Adrenal gland (tissue), 12 donors: ENCODE results near the gene SPTAN1. TPM values are rescaled to one million over a fixed set of nuclear protein-coding genes. Genes with fewer than 3 reads are reported as not detected.

Source experiments
- DNase-seq, 7 donors: peaks; one replicate each; pipeline ENCODE4 v3.0.0-alpha.2; 2019 to 2020
- H3K27ac ChIP-seq, 5 donors: fragments of 200-600 bp; sonication (generic) in 4 of 5; 1 replicate in 3 of 5; 2 replicates in 2 of 5; pipeline versions ENCODE4 v1.5.1 to v1.8.0; 2016 to 2020; ENCODE audit warnings: mild to moderate bottlenecking in 1 of 5
- H3K27me3 ChIP-seq: fragments of 200-600 bp; 2 replicates; pipeline ENCODE4 v1.8.0; 2021
- H3K36me3 ChIP-seq, 2 donors: fragments of 200-600 bp; replicated peaks in 1 of 2; 1 replicate in 1 of 2; 2 replicates in 1 of 2; pipeline versions ENCODE4 v1.5.1 to v1.8.0; 2018 to 2022
- H3K4me1 ChIP-seq, 2 donors: fragments of 200-600 bp; replicated peaks in 1 of 2; 1 replicate in 1 of 2; 2 replicates in 1 of 2; pipeline versions ENCODE4 v1.5.1 to v1.8.0; 2018 to 2021
- H3K4me3 ChIP-seq, 4 donors: fragments of 200-600 bp; sonication (generic) in 3 of 4; one replicate each; pipeline ENCODE4 v1.5.1; 2016 to 2018
- H3K9me3 ChIP-seq, 3 donors: fragments of 200-600 bp; sonication (generic) in 1 of 3; replicated peaks in 1 of 3; 1 replicate in 2 of 3; 2 replicates in 1 of 3; pipeline versions ENCODE4 v1.5.1 to v1.8.0; 2016 to 2021
- POLR2A ChIP-seq, 2 donors: fragments of 450-650 bp; IDR thresholded peaks; one replicate each; pipeline ENCODE4 v1.6.1; 2017; ENCODE audit warnings: antibody characterized with exemption in 2 of 2, mild to moderate bottlenecking in 2 of 2, moderate library complexity in 1 of 2
- WGBS, 4 donors: extraction: QIAGEN DNeasy Blood & Tissue Kit in 2 of 4; methylation state at CpG; one replicate each; pipeline versions ENCODE4 v1.1.5 to v1.1.7; 2013 to 2017; 5-methylcytosine and 5-hydroxymethylcytosine counted together
- intact Hi-C, 2 donors: fragments of 100-400 bp; cut with DNase I; formaldehyde crosslinking; loops; one replicate each; pipeline versions ENCODE4 v1.14.1 to v1.15.0; 2022 to 2023
- polyA plus RNA-seq, 3 donors: library from polyadenylated mRNA; stranded (reverse); fragments of 200-250 nt in 2 of 3; fragments of 350-450 nt in 1 of 3; fragmentation: Illumina TruSeq in 1 of 3; extraction: RNeasy Lipid Tissue Mini Kit (QIAGEN cat#74804) in 1 of 3; gene quantifications; one replicate each; pipeline ENCODE4 v1.2.3, GENCODE V29; 2013 to 2014
- total RNA-seq, 9 donors: library from RNA; depleted of rRNA in 4 of 9; stranded (reverse); fragments of >200 nt in 4 of 9; fragments of 120-200 nt in 1 of 9; fragmentation: NEBNext Ultra II Directional in 1 of 9; extraction: Animal tissue kit (Norgen Biotek cat#: 25700) in 1 of 9; gene quantifications; one replicate each; pipeline versions ENCODE4 v1.1.0 to v1.2.4, GENCODE V29; 2013 to 2023
- TF ChIP-seq, protein P1 (sequence below), 6 experiments: fragments of 450-650 bp in 4 of 6; fragments of 200-600 bp in 2 of 6; sonication (generic) in 1 of 6; IDR thresholded peaks; 1 replicate in 5 of 6; 2 replicates in 1 of 6; pipeline versions ENCODE4 v1.5.1 to v1.8.0; 2016 to 2021; ENCODE audit warnings: antibody characterized with exemption in 6 of 6, mild to moderate bottlenecking in 2 of 6, moderate library complexity in 1 of 6
- donor health status: healthy with polysubstance abuse.
- donor health status: Bipolar disorder and iron deficiency.
- donor health status: DM: yes; HTN: yes; CAD: no.
- donor health status: DM: no; HTN: no; CAD: no.
- donor health status: DM: no; HTN: no; CAD: no.
- donor health status: DM: yes; HTN: yes; CAD: no.

Gene SPTAN1
- total and polyA plus RNA-seq, 12 donors, result 136 to 316 (median 227) TPM

DNA sequence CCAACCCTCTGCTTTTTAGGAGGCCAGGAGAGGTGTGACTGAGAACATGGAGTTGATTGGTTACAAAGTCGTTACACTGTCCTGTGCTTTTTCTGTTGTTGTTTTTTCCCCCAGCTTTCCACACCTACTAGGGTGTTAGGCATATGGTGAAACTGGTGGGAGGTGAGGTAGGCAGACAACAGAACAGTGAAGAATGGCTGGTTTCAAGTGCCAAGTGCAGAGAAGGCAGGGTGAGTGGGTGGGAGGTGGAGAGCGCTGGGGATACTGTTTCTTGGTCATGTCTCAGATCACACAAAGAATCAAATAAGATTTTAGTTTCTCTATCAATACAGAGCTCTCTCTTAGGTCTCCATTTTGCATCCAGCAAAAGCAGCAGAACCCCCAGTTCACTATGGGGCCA, 2.2 kb upstream of the SPTAN1 start:
- Histone ChIP-seq H3K4me1 (peaks cover 15 to 28% of the 10 kb centered on the region in 2 donors), H3K27me3 (no peaks in the 10 kb centered on the region), H3K27ac (peak overlapping the region in 2 of 5 donors; percentile 94 to 98), H3K4me3 (no peak overlapping the region), H3K36me3 (no peaks in the 10 kb centered on the region), H3K9me3 (no peaks in the 10 kb centered on the region)
- 75 to 84% (median 84%) methylated on average over 2 of the region's 2 CpGs for WGBS, 4 donors
- TF ChIP-seq, protein P1, sequence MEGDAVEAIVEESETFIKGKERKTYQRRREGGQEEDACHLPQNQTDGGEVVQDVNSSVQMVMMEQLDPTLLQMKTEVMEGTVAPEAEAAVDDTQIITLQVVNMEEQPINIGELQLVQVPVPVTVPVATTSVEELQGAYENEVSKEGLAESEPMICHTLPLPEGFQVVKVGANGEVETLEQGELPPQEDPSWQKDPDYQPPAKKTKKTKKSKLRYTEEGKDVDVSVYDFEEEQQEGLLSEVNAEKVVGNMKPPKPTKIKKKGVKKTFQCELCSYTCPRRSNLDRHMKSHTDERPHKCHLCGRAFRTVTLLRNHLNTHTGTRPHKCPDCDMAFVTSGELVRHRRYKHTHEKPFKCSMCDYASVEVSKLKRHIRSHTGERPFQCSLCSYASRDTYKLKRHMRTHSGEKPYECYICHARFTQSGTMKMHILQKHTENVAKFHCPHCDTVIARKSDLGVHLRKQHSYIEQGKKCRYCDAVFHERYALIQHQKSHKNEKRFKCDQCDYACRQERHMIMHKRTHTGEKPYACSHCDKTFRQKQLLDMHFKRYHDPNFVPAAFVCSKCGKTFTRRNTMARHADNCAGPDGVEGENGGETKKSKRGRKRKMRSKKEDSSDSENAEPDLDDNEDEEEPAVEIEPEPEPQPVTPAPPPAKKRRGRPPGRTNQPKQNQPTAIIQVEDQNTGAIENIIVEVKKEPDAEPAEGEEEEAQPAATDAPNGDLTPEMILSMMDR (IDR thresholded peaks at IDR 0.05), result no peak
- no peak for TF ChIP-seq POLR2A (IDR thresholded peaks at IDR 0.05)
- DNase-seq, result no peak
- intact Hi-C loops, result no loop called here

DNA sequence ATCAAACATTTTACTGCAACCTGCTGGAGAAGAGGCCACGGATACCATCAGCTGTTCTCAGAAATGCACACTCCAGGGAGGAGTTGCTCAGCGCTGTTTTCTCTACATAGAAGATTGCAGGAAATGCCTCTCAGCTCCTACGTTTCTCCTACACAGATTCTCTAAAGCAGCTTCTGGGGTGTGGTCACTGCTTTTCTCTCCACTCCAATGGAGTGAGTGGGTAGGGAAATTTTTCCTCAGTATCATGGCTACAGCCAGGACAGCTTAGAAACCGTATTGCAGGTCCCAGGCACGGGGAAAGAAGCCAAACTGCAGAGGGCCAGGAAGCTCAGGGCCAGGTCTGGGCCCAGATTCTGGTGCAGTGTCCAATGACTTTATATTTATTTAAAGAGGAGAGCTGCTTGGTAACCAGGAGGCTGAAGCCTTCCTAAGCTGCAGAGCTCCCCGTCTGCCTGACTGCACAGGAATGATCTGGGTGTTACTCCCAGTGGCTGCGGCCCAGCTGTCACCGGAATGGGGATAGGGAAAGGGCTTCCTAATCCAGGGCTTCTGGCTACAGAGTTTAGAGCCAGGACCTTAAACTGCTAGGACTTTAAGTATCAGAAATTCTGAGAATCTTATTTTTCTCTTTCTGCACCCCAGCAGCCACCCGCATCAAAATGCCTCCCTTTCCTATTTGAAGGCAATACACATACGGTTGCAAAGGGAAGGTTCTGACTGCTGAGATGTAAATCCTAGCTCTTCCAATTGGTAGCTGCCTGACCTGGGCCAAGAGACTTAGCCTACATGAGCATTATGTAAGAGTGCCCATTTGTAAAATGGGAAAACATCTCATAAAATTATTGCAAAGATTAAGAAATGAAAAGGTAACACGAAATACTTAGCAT, 1.4 kb upstream of the SPTAN1 start:
- H3K4me3 ChIP-seq, result peak overlapping the region in 2 of 4 donors; percentile 67 to 96
- no peaks in the 10 kb centered on the region for H3K36me3 ChIP-seq
- DNase-seq, result no peak
- peaks cover 15 to 36% of the 10 kb centered on the region in 2 donors for H3K4me1 ChIP-seq
- TF ChIP-seq POLR2A (IDR thresholded peaks at IDR 0.05), result no peak
- TF ChIP-seq, protein P1 (IDR thresholded peaks at IDR 0.05), result no peak
- WGBS, 4 donors, result 60 to 69% (median 64%) methylated on average over 11 of the region's 11 CpGs
- H3K27me3 ChIP-seq, result no peaks in the 10 kb centered on the region
- H3K9me3 ChIP-seq, result no peaks in the 10 kb centered on the region
- intact Hi-C loops, result no loop called here
- peak overlapping the region in 3 of 5 donors; percentile 91 to 98 (median 94) for H3K27ac ChIP-seq

DNA sequence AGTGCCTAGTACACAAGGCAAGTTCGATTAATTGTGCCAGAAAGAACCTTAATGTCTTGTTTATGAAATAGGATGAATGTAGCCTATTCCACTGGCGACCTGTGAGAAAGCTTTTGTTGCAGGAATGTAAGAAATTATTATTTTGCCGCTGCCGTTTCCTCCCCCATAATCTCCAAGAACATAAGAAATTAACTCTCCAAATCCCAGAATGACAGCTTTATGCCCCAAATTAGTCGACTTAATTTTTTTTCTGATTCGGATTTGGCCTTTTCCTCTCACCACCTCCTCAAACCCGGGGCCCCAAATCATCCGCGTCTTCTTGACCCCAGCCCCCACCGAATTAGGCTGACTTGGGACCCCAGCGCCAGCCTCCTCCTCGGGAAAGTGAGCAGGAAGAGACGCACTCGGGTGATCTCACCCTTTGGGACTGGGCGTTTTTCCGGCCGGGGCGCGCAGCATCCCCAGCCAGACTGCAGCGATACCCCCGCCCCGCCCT, 682 bp upstream of the SPTAN1 start:
- Histone ChIP-seq H3K36me3 (no peaks in the 10 kb centered on the region), H3K27me3 (no peaks in the 10 kb centered on the region), H3K4me1 (peaks cover 15 to 43% of the 10 kb centered on the region in 2 donors), H3K4me3 (peak overlapping the region in 3 of 4 donors; percentile 10 to 96 (median 67)), H3K27ac (peak overlapping the region; percentile 7 to 98 (median 91)), H3K9me3 (no peaks in the 10 kb centered on the region)
- intact Hi-C loops, result no loop called here
- 3 to 4% (median 3%) methylated on average over 14 to 22 of the region's 22 CpGs for WGBS, 4 donors
- peak in 2 of 7 donors; percentile 88 to 89 for DNase-seq
- TF ChIP-seq, protein P1 (IDR thresholded peaks at IDR 0.05), result no peak
- TF ChIP-seq POLR2A (IDR thresholded peaks at IDR 0.05), result peak in 1 of 2 donors; percentile 20

DNA sequence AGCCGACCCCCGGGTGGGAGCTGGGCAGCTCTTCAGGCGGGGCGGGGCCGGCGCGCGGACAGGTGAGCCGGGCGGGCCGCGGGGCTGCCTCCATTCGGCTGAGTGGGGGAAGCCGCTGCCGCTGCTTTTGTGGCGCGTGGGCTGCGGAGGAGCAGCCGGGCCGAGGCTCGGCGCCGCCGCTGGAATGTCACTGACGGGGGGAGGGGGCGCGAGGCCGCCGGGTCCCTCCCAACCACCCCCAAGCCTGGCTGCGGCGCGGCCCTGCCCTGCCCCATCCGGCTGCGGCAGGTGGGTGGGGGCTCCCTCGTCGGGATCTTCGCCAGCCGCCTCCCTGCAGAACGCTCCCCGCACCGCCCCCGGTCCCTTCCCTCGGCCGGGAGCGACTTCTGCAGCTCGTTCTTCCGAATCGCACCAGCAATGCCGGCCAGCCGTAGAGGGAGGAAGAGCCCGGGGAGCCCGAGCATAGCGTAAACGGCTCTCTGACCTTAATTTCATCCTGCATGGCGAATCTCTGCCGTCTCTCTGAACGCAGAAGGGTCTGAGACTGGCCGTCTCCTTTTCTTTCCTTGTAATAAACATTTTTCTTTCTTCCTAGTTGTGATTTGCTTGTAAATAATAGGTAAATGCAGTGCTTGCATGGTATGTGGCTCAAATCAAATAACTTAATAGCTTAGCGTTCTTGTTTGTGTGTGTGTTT, 505 bp downstream of the SPTAN1 start:
- Histone ChIP-seq H3K27ac (peak overlapping the region; percentile 3 to 98 (median 91)), H3K27me3 (no peaks in the 10 kb centered on the region), H3K36me3 (no peaks in the 10 kb centered on the region), H3K4me1 (peaks cover 16 to 53% of the 10 kb centered on the region in 2 donors), H3K9me3 (no peaks in the 10 kb centered on the region), H3K4me3 (peak overlapping the region; percentile 9 to 96 (median 71))
- WGBS, 4 donors, result 0 to 1% (median 0%) methylated on average over 9 to 59 of the region's 59 CpGs
- peak; percentile 47 to 65 (median 59) for DNase-seq
- intact Hi-C loops, result no loop called here
- TF ChIP-seq POLR2A (IDR thresholded peaks at IDR 0.05), result no peak
- TF ChIP-seq, protein P1 (IDR thresholded peaks at IDR 0.05), result no peak
